ENCODE measurements around the gene P2RX6. TPM values are rescaled to one million over a fixed set of nuclear protein-coding genes. Genes with fewer than 3 reads are reported as not detected.

The P2RX6 gene
- total RNA-seq, 1 donor: 3.5 TPM

- TF ChIP-seq, protein P1, sequence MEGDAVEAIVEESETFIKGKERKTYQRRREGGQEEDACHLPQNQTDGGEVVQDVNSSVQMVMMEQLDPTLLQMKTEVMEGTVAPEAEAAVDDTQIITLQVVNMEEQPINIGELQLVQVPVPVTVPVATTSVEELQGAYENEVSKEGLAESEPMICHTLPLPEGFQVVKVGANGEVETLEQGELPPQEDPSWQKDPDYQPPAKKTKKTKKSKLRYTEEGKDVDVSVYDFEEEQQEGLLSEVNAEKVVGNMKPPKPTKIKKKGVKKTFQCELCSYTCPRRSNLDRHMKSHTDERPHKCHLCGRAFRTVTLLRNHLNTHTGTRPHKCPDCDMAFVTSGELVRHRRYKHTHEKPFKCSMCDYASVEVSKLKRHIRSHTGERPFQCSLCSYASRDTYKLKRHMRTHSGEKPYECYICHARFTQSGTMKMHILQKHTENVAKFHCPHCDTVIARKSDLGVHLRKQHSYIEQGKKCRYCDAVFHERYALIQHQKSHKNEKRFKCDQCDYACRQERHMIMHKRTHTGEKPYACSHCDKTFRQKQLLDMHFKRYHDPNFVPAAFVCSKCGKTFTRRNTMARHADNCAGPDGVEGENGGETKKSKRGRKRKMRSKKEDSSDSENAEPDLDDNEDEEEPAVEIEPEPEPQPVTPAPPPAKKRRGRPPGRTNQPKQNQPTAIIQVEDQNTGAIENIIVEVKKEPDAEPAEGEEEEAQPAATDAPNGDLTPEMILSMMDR (IDR thresholded peaks at IDR 0.05; ENCODE audit: insufficient read depth, low read depth, low read length): no peak
- H3K4me3 ChIP-seq (ENCODE audit: low read depth, low read length): no peak overlapping the region
- DNase-seq (ENCODE audit: low read depth): no peak
Observed at GRCh38 chr22:20976291-20976877, 38.6 kb upstream of the P2RX6 start.

DNA sequence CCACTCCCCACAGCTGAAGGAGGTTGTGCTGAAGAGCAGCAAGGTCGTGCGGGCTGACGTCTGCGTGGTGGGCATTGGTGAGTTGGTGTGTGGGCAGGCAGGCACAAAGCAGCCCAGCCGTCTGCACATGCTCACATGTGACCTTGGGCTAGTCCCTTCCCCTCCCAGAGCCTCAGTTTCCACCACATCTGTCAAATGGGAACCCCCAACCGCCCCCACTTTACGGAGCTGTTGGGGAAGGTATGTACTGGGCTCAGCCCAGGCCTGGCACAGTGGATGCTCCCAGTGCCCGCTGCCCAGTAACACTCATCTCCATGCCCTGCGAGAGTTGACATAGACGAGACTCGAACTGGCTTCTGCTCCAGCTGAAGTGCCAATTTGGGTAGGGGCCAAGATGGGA lies 37.9 kb upstream of the P2RX6 start:
- TF ChIP-seq, protein P1 (IDR thresholded peaks at IDR 0.05; ENCODE audit: insufficient read depth, low read depth, low read length): no peak
- no peak overlapping the region for H3K4me3 ChIP-seq (ENCODE audit: low read depth, low read length)
- DNase-seq (ENCODE audit: low read depth): no peak

- no peak for DNase-seq (ENCODE audit: low read depth)
- TF ChIP-seq, protein P1 (IDR thresholded peaks at IDR 0.05; ENCODE audit: insufficient read depth, low read depth, low read length): no peak
- no peak overlapping the region for H3K4me3 ChIP-seq (ENCODE audit: low read depth, low read length)
Observed at GRCh38 chr22:20977516-20978170, 37.3 kb upstream of the P2RX6 start.

GRCh38 chr22:20978419-20978818 lies 36.5 kb upstream of the P2RX6 start:
- no peak overlapping the region for H3K4me3 ChIP-seq (ENCODE audit: low read depth, low read length)
- TF ChIP-seq, protein P1 (IDR thresholded peaks at IDR 0.05; ENCODE audit: insufficient read depth, low read depth, low read length): no peak
- no peak for DNase-seq (ENCODE audit: low read depth)

DNA sequence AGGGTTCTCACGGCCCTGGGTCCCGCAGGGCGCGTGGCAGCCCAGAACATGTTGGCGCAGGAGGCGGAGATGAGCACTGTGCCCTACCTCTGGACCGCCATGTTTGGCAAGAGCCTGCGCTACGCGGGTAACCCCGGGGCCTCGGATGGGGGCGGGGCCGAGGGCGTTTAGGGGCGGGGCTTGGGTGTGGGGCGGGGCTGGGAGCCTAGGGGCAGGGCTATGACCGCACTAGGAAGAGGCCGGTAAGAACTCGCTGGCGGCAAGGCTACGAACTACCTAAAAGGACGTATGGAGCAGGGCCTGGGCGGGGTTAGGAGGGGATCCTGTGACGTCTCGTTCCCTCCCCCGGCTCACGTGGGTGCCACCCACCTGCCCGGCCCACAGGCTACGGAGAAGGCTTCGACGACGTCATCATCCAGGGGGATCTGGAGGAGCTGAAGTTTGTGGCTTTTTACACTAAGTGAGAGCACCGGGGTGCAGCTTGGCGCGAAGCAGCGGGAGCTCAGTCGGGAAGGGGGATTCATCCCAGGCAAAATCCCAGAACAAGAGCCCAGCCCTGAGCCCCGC lies 35.6 kb upstream of the P2RX6 start:
- TF ChIP-seq, protein P1 (IDR thresholded peaks at IDR 0.05; ENCODE audit: insufficient read depth, low read depth, low read length): no peak

GRCh38 chr22:20979940-20980453 lies 35.0 kb upstream of the P2RX6 start:
- peak overlapping the region; percentile 18 for H3K4me3 ChIP-seq (ENCODE audit: low read depth, low read length)
- no peak for DNase-seq (ENCODE audit: low read depth)
- TF ChIP-seq, protein P1 (IDR thresholded peaks at IDR 0.05; ENCODE audit: insufficient read depth, low read depth, low read length): no peak

More for the DNA sequence above, 35.6 kb upstream of the P2RX6 start:
- DNase-seq (ENCODE audit: low read depth): peak; percentile 80
- peak overlapping the region; percentile 18 for H3K4me3 ChIP-seq (ENCODE audit: low read depth, low read length)

Measured in fibroblast of villous mesenchyme (primary cell).